Measurements from ENCODE around the gene KRT32.

Gene KRT32

DNA sequence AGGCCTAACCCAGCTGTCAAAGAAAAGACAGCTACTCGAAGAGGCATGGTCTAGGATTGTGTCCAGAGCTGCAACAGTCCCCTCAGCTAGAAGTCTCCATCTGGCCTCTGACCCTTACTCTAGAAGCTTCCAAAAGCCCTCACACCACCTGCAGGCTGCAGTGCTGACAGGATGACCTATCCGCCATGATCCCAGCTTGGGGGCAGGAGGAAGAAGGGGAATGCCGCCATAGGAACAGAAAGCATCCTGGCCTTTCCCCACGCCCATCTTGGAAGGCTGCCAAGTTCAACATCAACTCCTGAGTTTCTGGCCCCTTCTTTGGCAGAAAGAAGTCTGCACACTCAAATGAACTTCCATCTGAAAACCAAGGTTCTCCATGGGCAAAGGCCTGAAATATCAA is 25.6 kb upstream of the KRT32 start:
- no peak for DNase-seq (ENCODE audit: low read depth in 2 of 2)

DNA sequence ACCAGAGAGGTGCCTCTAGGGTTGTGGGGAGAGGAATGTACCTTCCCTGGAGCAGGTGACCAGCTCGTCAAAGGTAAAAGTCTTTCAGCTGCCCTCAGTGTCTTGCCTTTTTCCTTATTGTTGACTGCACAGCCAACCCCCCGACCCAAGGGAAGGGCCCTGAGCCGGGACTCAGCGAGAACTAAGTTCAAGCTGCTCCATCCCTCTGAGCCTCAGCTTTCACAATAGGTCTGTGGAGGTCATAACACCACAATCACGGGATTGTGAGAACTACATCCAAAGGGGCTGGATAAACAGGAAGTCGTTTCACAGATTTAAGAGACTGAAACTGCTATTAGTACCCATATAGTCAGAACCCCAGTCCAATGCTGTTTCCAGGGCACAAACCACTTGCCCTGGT is 25.2 kb upstream of the KRT32 start:
- DNase-seq (ENCODE audit: low read depth in 2 of 2) = no peak

DNA sequence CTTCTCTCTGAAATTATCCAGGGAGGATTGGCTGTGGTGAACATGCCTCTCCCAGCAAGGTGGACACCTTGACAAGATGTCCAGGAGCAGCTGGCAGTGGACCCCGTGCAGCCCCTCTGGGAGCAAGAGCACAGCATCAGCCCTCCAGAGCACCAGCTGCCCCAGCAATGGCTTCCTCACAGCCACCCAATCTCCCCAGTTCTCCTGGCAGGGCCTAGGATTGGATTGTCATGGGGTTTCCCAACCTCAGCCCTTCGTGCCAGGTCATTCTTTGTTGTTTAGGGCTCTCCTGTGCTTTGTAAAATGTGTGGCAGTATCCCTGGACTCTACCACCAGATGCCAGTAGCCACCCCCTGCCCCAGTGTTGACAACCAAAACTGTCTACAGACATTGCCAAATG is 24.3 kb upstream of the KRT32 start:
- DNase-seq (ENCODE audit: low read depth in 2 of 2) = no peak

DNA sequence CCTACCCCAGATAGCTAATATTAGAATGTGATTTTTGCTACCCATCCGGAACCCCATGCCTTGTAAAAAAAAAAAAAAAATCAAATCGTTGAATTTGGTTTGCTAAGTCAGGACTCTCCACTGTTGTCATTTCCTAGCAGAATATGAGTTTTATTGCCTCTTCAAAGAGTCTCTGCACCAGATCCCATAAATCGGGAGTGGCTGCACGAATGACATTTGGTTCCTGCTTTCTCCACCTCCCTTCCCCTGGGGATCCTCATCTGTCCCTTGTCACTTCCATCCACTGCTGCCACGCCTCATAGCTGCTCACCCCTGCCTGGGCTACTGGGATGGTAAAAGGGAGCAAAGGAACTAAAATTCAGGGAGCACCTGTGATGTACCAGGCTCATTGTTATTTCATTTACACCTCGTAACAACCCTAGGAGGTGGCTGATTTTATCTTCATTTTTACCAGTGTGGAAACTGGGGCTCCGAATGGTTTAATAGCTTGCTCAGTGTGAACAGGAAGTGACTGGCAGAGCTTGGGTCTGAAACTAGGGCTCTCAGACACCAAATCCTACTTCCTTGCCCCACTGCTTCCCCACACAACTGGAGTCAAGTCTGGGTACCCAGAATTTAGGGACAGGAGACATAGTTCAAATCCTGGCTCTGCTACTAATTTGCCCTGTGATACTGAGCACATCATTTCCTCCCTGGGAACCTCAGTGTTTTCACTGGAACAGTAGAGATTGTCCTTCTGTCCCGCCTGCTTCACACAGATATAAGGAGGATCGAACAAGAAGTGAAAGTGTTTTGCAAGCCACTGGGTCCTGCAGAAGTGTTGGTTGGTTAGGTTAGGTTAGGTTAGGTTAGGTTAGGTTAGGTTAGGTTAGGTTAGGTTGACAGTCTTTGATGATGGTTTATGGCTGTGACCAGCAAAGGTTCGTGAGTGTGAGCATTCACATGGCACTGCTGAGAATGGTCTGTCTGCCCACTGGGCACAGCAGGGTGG is 23.1 kb upstream of the KRT32 start:
- DNase-seq (ENCODE audit: low read depth in 2 of 2) = no peak

DNA sequence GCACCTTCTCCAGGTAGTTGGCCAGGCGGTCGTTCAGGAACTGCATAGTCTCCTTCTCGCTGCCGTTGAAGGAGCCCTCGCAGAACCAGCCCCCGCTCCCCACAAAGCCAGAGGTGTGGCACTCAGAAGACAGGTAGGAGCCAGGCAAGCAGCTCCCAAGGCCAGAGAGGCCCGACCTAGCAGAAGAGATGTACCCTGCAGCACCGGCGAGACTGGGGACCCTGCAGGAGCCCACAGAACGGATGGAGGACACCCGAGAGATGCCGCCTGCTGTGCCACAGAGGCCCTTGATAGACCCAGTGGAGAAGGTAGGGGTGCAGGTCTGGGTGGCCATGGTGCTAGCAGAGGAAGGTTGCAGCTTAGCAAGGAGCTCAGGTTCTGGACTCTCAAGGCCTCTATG is 22.3 kb upstream of the KRT32 start, which contains the start of gene KRT36:
TSS of gene KRT36 (minus strand) at position 380 of the 400 bp plus-strand sequence. CDS start at position 334, 46 bp downstream.
- no peak for DNase-seq (ENCODE audit: low read depth in 2 of 2)

DNA sequence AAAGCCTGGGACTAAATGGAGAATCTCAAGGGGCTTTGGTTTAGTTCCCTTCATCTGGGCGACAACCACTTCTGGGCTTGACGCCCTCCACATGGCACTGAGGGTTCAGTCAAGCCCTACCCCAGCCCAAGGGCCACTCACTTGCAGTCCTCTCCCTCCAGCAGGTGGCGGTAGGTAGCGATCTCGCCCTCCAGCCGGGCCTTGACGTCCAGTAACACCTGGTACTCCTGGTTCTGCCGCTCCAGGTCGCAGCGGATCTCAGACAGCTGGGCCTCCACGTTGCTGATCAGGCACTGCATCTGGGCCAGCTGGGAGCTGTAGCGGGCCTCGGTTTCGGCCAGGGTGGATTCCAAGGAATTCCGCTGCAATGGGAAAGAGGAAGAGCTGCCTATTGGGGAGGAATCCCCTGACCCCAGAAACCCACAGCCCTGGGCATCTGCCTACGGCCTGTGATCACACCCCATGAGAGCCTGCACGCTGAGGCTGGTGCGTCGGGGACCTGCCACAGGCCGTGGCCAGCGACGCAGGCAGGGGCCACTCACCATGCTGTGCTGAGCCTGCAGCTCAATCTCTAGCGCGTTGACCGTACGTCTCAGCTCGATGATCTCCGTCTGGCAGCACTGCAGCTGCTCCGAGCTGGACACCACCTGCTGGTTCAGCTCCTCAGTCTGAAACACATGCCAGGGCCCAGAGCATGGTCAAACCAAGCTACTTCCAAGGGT is 19.8 kb upstream of the KRT32 start:
- DNase-seq (ENCODE audit: low read depth in 2 of 2) = peak; percentile 25 to 38

DNA sequence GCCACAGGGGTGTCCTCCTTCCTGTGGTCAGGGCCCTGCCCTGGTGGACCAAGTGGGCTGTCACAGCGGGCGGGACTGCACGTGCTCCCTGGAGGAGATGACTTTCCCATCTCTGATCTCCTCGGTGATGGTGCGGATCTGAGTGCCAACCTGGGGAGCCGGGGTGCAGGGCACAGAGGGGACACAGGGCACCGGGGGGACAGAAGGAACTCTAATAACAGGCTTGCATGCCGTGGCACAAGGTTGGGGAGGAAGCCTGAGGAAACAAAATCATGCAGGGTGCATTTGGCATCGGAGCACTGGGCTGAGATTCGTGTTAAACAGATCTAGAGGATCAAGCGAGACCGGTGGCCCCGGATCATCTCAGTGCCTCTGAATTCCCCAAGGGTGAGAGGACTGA is 19.1 kb upstream of the KRT32 start:
- no peak for DNase-seq (ENCODE audit: low read depth in 2 of 2)

DNA sequence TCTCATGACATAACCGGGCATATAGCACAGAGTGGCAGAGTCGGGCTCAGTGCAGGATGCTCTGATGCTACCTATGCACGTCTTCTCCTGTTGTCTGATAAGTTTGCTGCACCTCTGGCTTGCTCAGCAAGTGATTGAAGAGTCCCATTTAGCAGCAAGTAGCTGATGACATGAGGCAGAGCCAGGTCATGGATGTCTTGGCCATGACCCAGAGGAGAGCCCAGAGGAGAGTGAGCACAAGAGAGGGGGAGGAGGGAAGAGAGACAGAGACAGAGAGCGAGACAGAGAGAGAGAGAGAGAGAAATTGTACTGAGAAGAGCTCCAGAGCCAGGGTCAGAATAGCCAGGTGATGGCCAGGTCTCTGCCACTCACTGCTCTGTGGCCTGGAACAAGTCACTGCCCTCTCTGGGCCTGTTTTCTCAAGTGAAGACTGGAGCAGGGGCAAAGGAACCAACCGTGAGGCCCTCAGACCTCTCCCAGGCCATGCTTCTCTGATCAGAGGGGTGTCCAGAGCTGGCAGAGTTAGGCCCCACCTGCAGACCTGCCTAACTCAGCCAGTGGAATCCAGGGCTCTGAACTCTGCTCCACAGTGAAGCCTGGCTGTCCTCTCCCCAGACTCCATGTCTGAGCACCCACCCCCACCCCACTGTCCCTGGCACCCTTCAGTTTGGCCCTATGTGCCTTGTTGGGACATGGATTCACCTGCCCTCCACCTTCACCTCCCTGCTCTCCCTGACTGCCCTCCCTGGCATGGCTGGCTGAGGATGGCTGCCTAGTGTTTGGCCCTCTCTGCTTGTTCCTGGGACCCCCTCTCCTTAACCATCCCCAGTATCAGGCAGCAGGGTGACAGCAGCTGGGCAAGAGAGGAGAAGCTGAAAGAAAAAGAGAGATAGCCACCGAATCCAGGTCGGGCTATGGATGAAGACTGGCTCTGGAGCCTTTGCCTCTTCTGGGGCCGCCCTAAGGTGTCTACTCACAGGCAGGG is 18.0 kb upstream of the KRT32 start:
- no peak for DNase-seq (ENCODE audit: low read depth in 2 of 2)

DNA sequence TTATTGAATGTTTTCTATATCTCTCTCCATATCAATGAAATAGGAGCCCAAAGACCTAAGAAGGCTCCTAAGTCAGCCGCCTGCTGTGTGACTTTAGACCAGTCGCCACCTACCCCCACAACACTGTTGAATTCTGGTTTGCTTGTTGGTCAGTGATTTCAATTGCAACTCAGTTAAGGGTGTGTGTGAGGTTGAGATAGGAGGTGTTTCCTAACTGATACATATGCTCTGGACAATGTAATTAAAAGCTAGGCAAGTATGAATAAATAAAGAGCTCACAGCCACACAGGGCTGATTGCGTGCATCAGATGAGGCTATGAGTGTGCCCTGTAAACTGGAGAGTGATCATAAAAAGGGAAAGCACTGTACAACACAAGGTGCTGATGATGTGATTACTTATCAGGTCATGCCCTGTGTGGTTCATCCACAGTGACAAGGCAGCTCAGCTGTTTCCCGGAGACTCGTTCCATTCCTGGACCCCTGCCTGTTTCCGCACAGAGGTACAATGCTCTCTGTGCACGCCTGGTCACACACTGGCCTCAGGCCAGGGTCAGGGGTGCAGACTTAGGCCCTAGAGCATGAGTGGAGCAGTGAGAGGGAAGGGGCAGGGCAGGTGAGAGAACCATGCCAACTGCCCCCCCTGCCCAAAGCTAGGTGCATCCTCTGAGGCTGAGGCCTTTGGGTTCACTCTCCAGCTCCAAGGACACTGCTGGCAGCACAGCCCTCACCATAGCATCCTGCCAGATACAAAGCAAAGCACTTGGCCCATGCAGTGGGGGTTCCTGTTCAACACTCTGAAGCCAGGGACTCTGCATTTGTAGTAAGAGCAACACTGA is 17.0 kb upstream of the KRT32 start:
- no peak for DNase-seq (ENCODE audit: low read depth in 2 of 2)

DNA sequence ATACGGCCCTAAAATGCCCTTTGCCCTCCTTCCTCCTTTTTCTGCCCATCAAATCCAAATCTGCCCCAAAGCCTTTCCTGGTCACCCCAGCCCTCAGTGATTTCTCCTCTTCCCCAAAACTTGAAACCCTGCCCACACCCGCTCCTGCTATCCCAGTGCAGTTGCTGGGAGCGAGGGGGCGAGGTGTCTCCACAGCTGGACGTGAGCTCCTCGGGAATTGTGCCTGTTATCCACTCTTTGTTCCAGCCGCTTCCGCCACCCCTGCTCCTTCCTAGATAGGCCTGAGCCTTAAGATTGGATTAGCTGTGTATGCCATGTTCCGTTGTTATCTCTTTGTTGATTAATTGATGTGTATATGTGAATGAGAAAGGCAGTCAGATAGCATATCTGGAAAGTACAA is 16.3 kb upstream of the KRT32 start:
- DNase-seq (ENCODE audit: low read depth in 2 of 2) = no peak

DNA sequence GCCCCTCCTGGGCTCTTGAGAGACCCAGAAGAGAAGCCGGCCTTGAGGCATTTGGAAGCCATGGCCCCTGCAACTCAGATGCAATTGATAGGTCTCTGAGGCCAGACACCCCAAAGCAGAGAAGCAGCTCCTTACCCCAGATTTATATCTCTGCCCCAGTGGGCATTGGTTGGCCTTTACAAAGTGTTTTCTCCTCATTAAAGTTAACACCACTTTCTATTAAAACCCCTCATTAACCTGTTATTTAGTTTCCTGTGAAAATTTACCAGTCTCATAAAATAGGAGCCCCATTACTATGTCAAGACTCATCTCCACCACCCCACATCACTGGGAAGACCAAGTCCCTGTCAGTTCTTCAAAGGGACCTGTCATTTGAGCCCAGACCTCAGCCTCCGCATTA is 13.8 kb upstream of the KRT32 start, which contains the start of gene KRT35:
TSS of gene KRT35 (minus strand) at position 116 of the 400 bp plus-strand sequence. CDS start at position 62, 54 bp downstream.
- DNase-seq (ENCODE audit: low read depth in 2 of 2) = no peak

DNA sequence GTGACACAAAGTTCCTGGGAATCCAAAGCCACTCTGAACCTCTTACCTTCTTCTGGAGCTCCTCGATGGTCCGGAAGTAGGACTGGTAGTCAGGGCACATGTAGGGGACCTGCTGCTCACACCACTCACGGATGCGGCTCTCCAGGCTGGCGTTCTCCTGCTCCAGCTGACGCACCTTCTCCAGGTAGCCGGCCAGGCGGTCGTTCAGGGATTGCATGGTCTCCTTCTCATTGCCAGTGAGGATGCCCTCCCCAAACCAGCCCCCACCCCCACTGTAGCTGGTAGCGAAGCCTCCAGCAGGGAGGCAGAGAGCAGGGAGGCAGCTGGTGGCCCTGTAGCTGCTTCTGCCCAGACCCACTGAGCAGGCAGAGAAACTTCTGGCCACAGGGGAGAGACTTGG is 13.4 kb upstream of the KRT32 start:
- no peak for DNase-seq (ENCODE audit: low read depth in 2 of 2)

DNA sequence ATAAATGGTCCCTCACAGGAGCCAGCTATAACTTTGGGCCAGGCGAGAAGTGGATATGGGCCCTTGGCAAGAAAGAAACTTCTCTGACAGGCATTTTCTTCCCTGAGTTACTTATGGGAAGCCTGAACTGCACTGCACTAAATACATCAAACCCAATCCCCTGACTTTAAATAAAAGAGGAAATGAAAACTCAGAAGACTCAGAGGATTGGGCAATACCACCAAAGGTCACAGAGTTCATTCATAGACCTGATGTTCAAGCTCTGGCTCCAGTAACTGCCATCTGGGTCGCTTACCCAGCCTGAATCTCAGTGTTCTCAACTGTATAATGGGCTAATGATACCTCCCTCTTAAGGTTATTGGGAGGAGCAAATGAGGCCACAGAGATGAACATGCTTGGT is 12.9 kb upstream of the KRT32 start:
- no peak for DNase-seq (ENCODE audit: low read depth in 2 of 2)

DNA sequence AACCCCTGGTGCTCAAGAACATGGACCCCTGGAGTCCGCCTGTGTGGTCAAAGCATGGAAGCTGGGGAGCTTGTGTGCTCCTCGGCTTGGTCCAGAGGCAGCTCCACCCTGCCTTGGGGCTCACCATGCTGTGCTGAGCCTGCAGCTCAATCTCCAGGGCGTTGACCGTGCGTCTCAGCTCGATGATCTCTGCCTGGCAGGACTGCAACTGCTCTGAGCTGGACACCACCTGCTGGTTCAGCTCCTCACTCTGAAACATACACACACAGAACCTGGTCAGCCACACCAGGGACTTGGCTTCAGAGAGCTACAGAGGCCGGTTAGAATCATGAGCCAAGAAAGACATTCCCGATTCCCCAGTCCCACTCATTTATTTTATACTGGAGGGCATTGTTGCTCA is 11.1 kb upstream of the KRT32 start:
- DNase-seq (ENCODE audit: low read depth in 2 of 2) = no peak

DNA sequence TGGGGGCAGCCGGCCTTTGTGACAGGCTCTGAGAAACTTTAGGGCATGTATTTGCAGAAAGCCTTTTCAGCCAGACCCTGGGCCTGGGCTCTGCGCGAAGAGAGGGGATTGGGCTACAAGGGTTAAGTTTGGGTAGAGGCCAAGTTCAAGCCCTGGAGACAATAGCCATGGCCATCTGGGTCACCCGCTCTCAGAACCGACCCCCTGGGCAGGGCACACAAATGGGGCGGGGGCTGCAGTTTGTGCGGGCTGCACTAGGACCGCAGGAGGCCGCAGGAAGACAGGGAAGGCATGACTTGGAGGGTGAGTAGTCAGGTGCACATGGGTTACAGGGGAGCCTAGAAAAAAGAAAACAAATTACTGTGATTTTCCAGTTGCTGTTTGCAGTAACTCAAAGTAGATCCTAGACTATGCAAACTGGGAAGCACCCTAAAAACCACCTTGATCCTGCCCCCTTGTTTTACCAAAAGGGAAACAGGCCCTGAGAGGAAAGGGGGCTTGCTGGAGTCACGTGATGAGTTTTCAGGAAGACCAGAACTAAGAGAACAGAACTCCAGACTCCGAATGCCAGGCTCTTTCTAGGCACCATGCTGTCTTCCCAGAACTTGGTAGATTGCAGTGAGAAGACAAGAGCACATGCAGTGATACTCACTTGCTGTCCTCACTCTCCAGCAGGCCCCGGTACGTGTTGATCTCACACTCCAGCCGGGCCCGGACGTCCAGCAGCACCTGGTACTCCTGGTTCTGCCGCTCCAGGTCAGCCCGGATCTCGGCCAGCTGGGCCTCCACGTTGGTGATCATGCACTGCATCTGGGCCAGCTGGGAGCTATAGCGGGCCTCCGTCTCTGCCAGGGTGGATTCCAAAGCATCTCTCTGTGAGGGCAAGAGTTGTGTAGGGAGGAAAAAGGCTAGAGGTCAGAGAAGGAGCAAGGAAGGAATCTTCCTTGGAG is 10.0 kb upstream of the KRT32 start:
- no peak for DNase-seq (ENCODE audit: low read depth in 2 of 2)

DNA sequence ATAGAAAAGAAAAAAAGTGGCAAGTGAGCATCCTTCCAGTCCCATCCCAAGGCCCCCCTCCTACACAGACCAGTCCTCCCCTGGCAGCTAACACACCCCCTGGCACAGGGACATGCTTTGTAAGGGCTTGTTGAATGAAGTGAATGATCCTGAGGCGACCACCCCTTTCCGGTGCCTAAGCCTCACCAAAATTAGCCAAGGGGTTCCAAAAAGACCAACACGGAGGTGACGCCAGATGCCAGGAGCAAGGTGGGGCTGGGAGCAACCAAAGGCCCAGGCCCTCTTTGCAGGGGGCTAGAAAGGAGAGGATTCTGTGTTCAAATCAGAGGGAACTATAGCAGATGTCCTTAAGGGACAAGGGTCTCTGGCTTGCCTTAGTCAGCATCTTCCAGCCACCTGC is 8.2 kb upstream of the KRT32 start:
- no peak for DNase-seq (ENCODE audit: low read depth in 2 of 2)

DNA sequence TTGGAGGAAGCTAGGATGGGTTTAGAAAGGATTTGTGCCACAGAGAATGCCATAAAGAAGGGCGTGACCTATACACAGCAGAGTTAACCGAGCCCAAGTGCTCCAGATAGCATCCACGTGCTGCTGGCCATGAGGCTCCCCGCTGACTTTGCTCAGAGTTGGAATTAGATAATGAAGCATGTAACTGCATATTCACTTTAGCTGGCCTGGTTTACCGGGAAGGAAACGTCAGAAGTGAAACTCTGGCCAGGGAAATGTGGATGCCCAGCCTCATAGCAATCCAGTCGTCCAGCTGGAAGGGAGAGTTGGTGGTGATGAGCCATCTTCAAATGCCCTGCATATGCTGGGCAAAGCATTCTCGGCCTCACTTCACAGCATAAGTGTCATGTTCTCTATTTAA is 7.7 kb upstream of the KRT32 start:
- DNase-seq (ENCODE audit: low read depth in 2 of 2) = no peak

DNA sequence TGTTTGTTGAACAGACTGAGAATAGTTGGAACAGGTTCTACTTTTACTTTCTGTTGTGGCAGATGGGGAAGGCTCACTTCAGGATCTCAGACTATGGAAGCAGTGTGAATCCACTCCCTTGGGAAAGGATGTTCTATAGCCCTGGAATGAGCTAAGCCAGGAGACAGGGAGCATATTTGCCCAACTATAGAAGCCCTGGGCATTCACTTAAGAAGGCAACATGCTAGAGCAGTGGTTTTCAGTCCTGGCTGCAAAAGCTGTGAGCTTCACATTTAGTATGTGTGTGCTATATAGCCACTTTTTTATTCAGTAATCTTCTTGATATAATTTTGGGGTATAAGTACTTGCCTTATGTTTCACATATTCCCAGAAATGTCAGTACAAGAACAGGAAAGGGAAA is 1.2 kb upstream of the KRT32 start:
- no peak for DNase-seq (ENCODE audit: low read depth in 2 of 2)

DNA sequence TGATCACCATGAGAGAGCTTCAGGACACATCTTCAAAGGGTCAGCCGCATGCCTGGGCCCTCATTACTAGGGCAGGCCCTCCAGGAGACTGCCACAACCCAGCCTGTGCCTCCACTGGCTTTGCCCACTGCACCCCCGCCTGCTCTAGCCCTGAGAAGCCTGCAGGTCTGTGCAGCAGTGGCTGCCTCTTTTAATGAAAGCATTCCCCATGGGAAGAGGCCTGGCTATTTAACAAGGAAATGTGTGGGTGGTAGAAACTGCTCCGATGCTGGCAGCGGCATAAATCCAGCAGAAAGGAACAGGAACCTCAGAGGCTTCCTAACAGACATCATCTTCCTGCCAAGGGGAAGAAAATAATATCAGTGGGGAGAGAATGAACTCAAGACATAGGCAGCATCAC is 375 bp upstream of the KRT32 start:
- DNase-seq (ENCODE audit: low read depth in 2 of 2) = no peak

DNA sequence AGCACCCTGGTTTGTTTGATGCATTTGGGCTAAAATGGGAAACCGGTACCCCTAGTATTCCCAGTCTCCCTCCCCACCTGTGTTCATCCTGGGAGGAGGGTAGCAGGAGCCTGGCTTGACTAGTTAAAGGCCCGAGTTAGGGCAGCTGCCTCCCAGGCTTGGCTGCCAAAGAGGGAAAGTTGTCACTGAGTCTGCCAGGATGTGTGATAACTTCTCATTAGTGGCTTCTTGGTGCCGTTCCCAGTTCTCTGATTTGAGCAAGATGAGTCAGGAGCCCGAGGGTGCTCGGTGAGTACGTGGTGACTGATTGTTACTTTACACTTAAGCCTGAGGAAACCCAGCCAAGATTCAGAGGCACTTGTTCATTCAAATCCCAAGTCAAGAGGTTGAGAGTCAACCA is 2.5 kb downstream of the KRT32 start:
- DNase-seq (ENCODE audit: low read depth in 2 of 2) = no peak
